ENCODE measurements around the gene MTFR1L. TPM values are rescaled to one million over a fixed set of nuclear protein-coding genes. Genes with fewer than 3 reads are reported as not detected.

MTFR1L gene
- total and polyA plus RNA-seq, 9 of the 15 experiments (the other 6 are each of a cell fraction or from before 2014, with no cell fraction given): 41.4 to 98.5 (median 53.7) TPM

DNA sequence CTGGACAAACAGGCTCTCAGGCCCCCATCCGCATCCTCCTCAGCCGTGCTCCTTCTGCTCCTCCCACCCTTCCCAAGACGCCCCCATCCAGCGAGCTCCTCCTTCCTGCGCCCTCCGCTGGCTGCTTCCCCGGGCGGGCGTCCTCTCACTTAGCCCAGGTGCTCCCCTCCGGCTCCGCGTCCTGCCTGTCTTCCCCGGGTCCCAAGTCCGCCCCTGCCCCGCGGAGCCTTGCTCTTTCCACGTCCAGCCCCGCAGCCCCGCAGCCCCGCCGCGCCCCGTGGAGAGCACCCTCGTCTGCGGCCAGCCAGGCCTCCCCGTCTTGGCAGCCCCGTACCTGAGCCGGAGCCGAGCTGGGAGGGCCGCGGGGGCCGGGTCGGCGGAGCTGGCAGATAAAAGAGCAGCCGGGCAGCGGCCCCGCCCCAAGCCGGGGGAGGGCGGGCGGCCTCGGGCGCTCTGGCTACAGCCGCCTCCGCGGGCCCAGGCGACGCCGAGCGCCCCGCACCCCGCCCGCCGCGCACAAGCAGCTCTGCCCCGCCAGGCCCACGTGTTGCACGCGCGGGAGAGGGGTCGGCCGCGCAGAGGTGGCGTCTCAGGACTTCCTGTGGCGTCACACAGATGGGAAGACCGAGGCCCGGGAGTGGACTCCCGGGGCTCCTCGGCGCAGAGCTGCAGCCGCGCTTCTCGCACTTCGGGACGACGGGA lies 55.6 kb downstream of the MTFR1L start, which contains the start of gene PAQR7 (continued):
- TF ChIP-seq, protein P1, sequence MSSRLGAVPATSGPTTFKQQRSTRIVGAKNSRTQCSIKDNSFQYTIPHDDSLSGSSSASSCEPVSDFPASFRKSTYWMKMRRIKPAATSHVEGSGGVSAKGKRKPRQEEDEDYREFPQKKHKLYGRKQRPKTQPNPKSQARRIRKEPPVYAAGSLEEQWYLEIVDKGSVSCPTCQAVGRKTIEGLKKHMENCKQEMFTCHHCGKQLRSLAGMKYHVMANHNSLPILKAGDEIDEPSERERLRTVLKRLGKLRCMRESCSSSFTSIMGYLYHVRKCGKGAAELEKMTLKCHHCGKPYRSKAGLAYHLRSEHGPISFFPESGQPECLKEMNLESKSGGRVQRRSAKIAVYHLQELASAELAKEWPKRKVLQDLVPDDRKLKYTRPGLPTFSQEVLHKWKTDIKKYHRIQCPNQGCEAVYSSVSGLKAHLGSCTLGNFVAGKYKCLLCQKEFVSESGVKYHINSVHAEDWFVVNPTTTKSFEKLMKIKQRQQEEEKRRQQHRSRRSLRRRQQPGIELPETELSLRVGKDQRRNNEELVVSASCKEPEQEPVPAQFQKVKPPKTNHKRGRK (tag; IDR thresholded peaks at IDR 0.05): no peak
- TF ChIP-seq KAT8 (IDR thresholded peaks at IDR 0.05; ENCODE audit: low read depth) (no peak), YY1 (IDR thresholded peaks at IDR 0.05; ENCODE audit: borderline replicate concordance in 1 of 3, control insufficient read depth in 1 of 3, extremely low read depth in 1 of 3, insufficient read depth in 3 of 3, insufficient read length in 1 of 3, insufficient replicate concordance in 2 of 3, low read depth in 1 of 3, low read length in 2 of 3) (peak in 2 of 3 experiments; percentile 33 to 57), ERF (CRISPR knock-in tag; IDR thresholded peaks at IDR 0.05) (peak; percentile 59; the same call in 1 of the 2 replicates), POU5F1 (IDR thresholded peaks at IDR 0.05; ENCODE audit: borderline replicate concordance, low read depth, low read length, partially characterized antibody) (peak; percentile 5), NCOA4 (IDR thresholded peaks at IDR 0.05; ENCODE audit: partially characterized antibody) (no peak), NR2C2 (CRISPR knock-in tag; IDR thresholded peaks at IDR 0.05) (peak; percentile 69; the same call in 1 of the 2 replicates), NR2C2 (tag; IDR thresholded peaks at IDR 0.05) (peak; percentile 81), GABPB1 (CRISPR knock-in tag; IDR thresholded peaks at IDR 0.05) (peak; percentile 88), LARP7 (IDR thresholded peaks at IDR 0.05) (peak; percentile 84), UBTF (IDR thresholded peaks at IDR 0.05; ENCODE audit: borderline replicate concordance in 1 of 2, low read depth in 2 of 2, low read length in 2 of 2) (peak; percentile 31 to 91; a peak in 2 of 4 replicates), PRMT5 (CRISPR knock-in tag; IDR thresholded peaks at IDR 0.05) (0 out of 2 replicates have a peak, but pooled peaks have one; percentile 31), EGR1 (conservative IDR thresholded peaks at IDR 0.05) (peak; percentile 70), ZNF695 (CRISPR knock-in tag; IDR thresholded peaks at IDR 0.05) (0 out of 2 replicates have a peak, but pooled peaks have one; percentile 31), GATAD2A (IDR thresholded peaks at IDR 0.05) (peak; percentile 90), NR4A1 (CRISPR knock-in tag; IDR thresholded peaks at IDR 0.05) (peak; percentile 97; the same call in 1 of the 2 replicates), NR4A1 (tag; IDR thresholded peaks at IDR 0.05) (peak; percentile 79; the same call in 1 of the 2 replicates), CBFA2T3 (IDR thresholded peaks at IDR 0.05) (0 out of 2 replicates have a peak, but pooled peaks have one; percentile 12), PML (IDR thresholded peaks at IDR 0.05; ENCODE audit: low read length) (0 out of 2 replicates have a peak, but pooled peaks have one; percentile 28)
- TF ChIP-seq, protein P2, sequence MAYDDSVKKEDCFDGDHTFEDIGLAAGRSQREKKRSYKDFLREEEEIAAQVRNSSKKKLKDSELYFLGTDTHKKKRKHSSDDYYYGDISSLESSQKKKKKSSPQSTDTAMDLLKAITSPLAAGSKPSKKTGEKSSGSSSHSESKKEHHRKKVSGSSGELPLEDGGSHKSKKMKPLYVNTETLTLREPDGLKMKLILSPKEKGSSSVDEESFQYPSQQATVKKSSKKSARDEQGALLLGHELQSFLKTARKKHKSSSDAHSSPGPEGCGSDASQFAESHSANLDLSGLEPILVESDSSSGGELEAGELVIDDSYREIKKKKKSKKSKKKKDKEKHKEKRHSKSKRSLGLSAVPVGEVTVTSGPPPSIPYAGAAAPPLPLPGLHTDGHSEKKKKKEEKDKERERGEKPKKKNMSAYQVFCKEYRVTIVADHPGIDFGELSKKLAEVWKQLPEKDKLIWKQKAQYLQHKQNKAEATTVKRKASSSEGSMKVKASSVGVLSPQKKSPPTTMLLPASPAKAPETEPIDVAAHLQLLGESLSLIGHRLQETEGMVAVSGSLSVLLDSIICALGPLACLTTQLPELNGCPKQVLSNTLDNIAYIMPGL (CRISPR knock-in tag; IDR thresholded peaks at IDR 0.05): peak; percentile 90
- TF ChIP-seq, protein P3, sequence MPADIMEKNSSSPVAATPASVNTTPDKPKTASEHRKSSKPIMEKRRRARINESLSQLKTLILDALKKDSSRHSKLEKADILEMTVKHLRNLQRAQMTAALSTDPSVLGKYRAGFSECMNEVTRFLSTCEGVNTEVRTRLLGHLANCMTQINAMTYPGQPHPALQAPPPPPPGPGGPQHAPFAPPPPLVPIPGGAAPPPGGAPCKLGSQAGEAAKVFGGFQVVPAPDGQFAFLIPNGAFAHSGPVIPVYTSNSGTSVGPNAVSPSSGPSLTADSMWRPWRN (IDR thresholded peaks at IDR 0.05; ENCODE audit: low read depth): no peak
- TF ChIP-seq, protein P4, sequence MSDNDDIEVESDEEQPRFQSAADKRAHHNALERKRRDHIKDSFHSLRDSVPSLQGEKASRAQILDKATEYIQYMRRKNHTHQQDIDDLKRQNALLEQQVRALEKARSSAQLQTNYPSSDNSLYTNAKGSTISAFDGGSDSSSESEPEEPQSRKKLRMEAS (CRISPR knock-in tag; IDR thresholded peaks at IDR 0.05): peak; percentile 98
